GM19438 (cell line): ENCODE data around the gene HCFC1.

Experiments
- ATAC-seq: cut with Tn5 transposase; IDR thresholded peaks from one replicate; pipeline ENCODE4 v1.9.1; 2021; ENCODE audit warnings: low read depth; ENCODE audit not compliant: unreplicated experiment

Gene HCFC1

DNA sequence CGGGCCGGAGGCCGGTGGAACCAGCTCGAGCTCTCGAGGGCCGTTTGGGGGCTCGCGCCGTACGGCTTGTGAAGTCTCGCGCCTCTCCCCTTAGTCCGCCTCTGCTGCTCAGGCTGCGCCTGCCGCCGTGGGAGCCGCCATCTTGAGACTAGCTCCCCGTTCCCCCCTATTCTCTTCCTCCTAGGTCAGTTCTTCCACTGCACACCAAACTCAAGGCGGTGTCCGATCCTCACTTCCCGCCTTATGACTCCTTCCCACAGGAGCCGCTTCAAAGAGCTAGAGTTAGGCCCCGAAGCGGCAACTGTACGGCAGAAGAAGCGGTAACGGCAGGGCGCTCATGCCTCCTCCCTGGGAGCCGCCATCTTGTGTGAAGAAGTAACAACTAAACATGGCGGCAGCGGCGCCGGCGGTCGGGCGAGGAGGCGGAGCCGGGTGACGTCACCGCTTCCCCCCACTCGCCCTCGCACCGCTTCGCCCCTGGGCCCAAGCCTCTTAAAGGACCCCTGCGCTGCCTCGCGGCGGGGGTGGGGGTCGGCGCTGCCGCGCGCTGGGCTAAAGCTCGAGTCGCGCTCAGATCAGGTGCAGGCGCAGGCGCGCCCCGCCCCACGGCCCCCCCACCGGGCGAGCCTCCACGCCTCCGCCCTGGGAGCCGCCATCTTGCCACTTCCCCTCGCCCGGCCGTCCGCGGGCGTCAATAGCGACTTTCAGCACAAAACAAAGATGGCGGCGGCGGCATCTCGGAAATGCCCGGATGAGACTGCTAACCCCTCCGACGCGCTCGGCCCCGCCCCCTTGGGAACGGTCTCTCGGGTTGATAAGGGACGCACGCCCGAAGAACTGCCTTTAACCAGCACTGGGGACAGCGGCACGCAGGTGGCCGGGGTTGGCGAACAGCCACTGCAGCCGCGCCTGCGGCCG is at the start of gene HCFC1:
TSS of gene HCFC1 (minus strand) at position 369 of the 918 bp plus-strand sequence. CDS start 978 bp downstream, outside the sequence.
- peak; percentile 38 for ATAC-seq

DNA sequence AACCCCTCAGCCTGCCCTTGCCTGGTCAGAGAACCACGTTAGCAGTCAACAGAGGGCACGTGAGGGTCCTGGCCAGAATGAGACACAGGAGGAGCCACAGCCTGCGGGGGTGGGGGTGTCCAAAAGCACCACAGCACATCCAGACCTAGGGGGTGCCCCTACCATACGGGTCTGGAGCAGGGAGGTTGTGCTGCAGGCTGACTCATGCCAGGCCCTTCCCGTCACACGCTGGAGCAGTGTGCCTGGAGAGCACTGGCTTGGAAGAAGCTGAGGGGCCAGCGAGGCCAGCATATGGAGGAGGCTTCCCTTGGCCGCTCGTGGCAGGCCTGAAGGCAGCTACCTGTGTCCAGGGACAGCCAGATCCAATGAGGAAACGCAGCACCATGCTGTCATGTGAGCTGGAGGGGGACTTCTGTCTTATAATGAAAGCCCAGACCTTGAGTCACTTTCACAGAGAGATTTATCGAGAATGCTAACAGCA is 49.6 kb upstream of the HCFC1 start:
- ATAC-seq = no peak

DNA sequence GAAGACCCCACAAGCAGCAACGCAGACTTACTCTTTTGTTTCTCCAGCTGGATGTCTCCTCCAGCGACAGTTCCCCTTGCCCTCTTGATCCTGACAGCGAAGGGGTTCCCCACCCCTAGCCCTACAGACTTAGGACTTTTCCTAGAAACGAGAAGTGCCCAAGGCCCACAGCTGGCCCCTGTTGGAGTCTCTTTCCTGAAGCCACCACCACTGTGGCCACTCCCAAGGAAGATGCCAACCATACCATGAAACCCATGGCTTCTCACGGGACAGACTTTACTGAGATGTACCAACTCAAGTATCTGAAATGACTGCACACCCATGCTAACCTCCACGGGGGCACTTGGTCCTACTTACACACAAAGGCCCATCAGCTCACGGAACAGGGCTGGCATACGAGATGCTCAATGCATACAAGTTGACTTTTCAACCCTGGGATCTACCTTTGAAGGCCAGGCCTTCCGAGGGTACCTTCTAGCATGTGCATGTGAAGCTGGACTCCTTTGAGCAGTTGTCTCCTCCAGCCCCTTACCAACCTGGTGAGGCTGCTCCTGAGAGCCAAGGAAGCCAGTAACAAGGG is 49.0 kb upstream of the HCFC1 start:
- no peak for ATAC-seq

DNA sequence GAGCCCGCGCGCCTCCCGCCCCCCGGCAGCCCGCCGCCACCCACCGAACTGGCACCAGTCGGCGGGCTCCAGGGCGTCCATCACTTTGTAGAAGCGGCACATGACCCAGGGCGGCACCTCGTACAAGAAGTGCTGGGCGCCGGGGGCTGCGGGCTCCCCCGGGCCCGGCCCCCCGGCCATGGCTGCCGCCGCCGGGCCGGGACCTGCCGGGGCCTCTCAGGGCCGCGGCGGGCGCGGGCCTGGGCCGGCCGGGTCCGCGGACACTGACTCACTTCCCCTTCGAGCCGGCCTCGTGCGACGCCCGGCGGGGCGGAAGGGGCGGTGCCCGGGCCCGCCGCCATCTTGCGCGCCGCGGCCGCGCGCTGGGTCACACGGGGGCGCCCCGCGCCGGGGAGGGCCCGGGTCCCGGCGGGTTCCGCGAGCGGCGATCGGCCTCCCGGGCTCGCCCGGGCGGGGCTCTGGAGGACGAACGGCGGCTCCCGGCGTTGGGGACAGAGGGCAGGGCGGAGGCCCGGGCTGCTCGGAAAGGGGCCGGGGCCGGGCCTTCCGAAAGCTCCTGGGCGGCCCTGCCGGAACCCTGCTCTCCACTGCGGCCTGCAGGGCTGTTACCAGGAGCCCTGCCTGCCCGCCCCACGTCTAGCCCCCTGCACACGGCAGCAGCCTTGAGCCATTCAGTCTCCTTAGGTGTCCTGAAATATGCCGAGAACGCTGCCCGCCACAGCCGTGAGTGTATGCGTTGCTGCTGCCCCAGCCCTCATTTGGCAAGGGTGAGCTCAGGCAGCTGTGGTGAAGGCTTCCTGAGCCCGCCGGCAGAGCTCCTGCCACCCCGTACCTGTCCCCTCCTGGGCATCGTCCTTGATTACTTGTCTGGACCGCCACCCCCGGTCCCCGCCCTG is 48.3 kb upstream of the HCFC1 start, which contains the start of gene IRAK1:
TSS of gene IRAK1 (minus strand) at position 270 of the 896 bp plus-strand sequence. CDS start at position 180, 90 bp downstream.
- ATAC-seq = no peak

DNA sequence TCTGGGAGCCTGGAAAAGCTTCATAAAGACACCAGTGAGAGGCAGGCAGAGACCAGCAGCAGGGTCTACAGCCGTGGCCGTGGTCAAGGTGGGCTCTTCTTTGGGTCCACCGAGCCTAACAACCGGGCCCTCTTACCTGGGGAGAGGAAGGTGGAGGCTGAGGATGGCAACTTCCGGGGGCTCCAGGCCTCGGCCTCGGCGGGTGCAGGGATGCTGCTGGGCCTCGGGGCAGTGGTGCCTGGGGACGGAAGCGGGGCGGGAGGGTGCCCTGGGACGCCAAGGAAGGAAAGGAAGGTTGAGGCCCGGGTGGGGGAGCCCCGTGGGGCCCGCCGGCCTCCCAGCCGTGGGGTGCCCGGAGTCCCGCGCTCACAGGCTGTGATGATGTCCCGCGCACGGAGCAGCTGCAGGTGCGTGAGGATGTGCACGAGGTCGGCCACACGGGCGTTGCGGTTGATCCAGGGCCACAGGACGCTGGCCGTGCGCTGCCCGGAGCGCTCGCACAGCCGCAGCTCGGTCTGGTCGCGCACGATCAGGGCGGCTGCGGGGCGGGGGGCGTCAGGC is 47.5 kb upstream of the HCFC1 start:
- no peak for ATAC-seq

DNA sequence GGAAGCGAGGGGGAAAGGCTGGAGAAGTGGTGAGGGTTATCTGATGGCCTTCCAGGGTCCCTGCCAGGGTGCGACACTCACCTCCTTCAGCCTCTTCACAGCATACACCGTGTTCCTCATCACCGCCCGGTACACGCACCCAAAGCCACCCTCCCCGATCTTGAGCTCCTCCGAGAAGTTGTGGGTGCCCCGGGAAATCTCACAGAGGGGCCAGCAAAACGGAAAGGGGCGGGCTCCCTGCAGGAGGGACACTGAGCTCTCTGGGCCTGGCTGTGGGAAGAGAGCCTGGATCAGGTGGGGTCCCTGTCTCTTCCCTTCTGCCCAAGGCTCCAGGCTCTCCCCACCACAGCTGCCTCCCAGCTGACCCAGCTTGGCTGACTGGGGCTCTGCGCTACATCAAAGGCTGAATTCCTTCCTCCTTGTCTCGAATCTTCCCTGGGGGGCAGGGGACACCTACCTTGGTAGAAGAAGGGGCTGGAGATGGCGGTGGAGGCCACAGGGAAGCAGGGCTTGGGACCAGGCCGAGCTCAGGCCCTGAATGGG is 47.0 kb upstream of the HCFC1 start:
- ATAC-seq = no peak

DNA sequence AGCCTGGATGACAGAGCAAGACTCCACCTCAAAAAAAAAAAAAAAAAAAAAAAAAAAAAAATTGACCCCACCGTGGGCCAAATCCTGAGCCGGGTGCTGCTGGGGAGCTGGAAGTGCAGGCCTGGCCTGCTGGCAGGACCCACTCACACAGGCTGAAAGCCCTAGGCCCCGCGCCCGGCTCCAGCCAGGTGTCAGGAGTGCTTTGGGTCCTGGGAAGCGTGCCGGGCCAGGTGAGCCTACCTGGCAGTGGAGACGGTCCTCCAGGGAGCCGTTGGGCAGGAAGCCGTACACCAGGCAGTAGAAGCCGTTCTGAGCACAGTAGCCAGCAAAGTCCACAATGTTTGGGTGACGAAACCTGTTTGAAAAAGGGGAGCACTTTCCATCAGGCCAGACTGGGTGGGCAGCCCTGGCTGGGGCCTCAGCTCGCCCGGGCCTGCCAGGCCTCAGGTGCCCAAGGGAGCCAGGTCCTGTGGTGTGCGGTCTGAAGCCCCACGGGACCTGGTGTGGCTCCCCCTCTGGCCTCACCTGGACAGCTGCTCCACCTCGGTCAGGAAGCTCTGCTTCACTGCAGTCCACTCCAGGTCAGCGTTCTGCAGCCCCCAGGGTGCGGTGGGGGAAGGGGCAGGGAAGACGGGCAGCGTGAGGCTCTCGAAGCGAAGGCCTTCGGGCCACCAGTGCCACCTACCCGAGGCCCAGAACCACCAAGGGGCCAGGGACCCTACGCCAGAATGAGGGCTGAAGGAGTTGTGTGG is 46.3 kb upstream of the HCFC1 start:
- no peak for ATAC-seq

DNA sequence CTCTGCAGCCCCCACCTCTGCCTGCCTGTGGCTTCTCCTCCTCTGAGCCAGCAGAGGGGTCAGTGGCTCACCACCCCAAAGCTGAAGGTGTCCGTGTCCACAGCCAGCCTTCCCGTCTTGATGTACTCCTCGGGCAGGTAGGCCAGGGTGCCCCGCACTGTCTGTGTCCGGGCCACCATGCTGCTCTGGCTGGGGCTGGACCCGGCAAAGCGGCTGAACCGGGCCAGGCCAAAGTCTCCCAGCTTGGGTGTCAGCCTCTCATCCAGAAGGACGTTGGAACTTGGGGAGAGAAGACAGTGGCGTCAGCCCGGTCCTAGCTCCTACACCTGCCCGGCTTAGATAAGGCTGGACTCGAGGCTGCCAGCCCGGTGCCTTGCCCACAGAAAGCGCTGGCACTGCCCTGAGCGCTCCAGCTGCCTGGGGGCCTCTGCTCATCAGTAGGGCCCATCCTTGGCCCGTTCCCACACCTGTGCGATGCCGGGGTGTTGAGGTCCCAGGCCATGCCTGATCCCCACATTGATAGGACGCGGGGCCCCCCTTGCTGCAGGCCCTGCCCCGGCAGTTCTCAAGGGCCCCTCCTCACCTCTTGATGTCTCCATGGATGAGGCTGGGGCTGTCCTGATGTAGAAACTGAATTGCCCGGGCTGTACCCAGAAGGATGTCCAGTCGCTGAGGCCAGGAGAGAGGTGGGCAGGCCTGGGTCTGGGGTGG is 44.9 kb upstream of the HCFC1 start:
- ATAC-seq = no peak

DNA sequence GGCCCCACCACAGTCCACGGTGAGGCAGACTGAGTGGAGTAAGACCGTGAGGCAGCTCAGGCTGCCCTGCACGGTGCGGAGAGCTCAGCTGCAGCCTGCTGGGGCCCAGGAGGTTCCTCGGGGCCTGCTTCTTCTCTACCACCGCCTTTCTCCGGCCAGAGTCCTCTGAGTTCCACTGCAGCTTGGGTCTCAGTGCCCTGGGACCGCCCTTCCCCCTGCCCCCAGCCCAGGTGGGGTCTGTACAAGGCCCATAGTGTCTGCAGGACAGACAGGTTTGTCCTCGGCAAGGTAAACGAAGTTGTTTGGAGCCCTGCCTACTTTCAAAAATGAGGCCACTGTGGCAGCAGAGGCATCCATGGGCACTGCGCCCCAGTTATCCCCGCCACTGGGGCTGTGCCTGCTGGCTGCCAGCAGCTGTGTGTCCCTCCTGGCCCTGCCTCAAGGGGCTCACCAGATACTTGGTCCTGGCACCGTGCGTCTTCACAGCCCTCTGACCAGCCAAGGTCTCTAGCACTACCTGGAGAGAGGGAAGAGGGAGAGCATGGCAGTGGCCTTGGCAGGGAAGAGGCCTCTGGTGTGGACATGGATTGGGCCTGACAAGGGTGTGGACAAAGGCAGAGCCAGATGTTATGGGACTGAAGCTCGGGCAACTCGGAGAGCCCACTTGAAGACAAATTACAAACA is 44.1 kb upstream of the HCFC1 start:
- no peak for ATAC-seq

DNA sequence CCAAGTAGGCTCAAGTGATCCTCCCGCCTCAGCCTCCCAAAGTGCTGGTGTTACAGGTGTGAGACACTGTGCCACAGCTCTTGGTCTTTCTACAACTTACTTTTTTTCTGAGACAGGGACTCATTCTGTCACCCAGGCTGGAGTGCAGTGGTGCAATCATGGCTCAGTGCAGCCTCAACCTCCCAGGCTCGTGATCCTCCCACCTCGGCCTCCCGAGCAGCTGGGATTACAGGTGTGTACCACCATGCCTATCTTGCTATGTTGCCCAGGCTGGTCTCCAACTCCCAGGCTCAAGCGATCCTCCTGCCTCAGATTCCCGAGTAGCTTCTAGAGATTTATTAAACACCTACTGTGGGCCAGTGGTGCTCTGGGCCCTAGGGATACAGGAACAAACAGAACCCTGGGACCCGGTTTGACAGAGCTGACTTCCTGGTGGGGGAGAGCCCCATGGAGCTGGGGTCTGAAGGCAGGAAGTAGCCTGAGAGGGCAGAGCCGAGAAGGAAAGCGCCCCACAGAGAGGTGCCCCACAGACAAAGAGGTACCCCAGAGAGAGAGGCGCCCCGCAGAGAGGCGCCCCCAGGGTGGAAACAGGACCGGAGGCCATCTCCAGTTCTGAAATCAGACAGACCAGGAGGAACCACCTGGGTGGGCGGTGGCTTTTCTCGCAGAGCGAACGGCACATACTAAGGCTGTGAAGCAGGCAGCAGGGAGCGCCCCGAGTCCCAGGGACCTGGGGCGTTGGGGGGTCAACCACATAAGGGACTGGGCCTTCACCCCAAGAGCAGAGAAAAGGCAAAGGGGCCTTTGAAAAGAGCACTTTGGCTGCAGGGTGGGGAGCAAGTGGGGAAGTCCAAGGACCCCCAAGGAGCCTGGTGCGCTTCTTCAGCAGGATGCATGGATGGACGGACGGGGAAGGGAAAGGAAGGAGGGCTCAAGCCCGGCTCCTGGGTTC is 43.1 kb upstream of the HCFC1 start:
- ATAC-seq = no peak

DNA sequence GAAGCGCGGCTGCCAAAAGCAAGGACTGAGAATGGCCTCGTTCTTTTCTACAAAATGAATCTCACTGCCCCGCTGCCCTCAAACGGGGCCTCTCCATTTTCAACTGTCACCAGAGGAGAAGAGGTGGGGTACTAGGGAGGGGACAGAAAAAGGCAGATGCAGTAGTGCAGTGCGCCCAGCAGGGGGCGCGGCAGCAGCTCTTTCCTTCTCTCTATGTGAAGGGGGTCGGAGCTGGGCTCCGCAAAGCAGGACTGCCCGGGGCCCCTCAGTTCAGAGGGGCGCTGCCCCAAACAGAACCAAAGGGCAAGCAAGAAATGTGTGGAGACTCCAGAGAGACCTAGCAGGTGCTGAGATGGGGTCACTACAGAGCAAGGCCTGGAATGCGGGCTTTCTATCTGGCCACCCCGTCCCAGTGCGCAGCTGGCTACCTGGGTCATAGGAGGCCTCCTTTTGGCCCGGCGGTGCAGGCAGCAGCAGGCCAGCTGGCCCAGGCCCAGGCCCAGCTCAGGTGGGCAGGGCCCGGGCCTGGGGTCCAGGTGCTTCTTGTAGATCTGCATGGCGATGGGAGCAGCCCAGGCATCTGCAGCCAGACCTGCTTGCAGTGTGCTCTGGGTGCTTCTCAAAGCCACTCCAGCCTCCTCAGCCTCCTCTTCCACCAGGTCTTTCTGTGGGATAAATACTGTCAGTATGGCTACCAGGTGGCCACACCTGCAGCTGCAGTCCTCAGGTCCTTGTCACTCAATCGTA is 42.2 kb upstream of the HCFC1 start:
- no peak for ATAC-seq

DNA sequence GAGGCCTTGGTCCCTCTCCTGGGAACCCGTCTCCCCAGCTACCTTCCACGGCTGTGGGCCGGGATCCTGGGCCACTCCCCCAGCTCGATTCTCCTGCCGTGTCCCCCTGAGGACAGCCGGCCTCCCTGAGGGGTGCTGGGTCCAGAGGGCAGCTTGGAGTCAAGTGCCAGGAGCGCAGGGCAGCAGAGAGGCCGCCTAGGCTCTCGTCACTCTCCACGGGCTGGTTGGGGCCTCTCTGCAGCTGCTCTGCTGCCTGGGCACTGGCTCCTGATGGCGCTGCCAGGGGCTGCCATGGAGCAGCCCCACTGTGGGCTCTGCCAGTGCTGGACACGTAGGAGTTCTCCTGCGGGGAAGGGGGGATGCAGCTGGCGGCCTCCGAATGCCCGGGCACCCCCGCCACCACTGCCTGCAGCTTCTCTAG is 41.4 kb upstream of the HCFC1 start:
- no peak for ATAC-seq

DNA sequence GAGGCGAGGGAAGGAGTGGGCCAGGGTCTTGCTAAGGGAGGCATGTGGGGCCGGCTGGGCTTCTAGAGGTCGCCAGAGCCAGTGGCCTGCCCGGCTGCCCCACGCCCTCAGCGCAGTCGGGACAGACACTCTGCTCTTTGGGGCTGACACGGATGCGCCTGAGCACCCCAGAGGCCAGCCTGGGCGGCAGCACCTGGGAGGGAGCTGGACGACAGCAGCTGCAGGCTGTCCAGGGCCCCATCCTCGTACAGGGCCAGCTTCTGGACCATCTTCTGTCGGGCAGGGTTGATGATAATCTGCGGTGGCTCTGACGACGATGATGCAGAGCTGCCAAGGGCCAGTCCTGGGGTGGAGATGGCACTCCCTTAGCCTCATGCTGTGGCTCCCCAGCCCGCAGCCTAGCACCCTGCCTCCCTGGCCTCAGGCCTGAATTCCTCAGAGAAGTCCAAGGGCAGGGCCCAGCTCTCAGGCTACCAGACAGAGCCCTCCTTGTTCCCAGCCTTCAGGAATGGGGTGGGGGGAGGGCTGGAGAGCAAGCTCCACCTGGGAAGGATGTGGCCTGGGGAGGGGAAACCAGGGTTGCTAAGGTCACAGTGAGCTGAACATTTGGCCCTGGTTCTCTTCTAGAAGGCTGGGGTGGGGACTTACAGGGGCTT is 40.8 kb upstream of the HCFC1 start:
- no peak for ATAC-seq

DNA sequence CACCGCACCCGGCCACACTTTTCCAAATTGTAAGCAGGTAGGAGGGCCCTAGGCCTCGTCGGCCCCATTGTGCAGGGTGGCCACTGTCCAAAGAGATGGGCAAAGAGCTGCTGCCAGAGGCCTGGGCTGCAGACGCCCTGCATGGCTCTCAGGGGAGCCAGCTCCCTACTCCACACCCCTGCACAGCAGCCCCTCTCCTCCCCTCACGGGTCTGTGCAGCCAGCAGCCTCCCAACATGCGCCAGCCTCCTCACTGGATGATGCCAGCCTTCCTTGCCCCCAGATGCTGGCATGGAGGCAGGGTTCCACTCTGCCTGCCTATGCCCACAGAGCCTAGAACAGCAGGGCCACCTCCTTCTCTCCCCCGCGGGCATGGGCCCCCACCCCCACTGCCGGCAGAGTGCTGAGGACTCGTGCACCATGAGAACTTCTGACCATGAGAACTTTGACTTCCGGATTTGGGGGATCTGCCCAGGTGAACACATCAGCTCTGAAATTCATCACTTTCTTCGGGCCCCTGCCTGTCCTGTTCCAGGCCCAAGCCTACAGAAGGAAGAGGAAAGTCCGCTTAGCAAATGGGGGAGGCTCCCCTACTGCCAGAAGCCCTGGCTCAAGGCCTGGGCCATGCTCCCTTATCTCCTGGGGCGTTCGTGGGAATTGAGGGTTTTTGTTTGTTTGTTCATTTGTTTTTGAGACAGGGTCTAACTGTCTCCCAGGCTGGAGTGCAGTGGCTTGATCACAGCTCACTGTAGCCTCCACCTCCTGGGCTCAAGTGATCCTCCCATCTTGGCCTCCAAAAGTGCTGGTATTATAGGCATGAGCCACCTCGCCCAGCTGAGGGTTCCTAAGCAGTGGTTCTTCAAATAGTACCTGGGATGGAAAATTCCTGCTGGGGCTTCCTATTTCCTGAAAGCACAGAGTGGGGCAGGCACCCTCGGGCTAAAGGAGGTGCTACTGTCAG is 40.0 kb upstream of the HCFC1 start:
- no peak for ATAC-seq
